H9 (cell line): ENCODE data around the gene EHBP1. TPM values are rescaled to one million over a fixed set of nuclear protein-coding genes. Genes with fewer than 3 reads are reported as not detected.

Experiments
- DNase-seq: peaks from one replicate; pipeline ENCODE4 v3.0.0-alpha.2; 2017
- H2AFZ ChIP-seq: one replicate; pipeline ENCODE4 v1.6.1; 2013; ENCODE audit warnings: mild to moderate bottlenecking, low read length, control low read depth, moderate library complexity
- H2AK5ac ChIP-seq: 2 replicates; pipeline ENCODE4 v1.6.1; 2013; ENCODE audit warnings: low read length, control low read depth, mixed read lengths; ENCODE audit not compliant: insufficient read length
- H2BK120ac ChIP-seq: one replicate; pipeline ENCODE4 v1.6.1; 2013; ENCODE audit warnings: low read depth, mild to moderate bottlenecking, low read length, control low read depth, inconsistent platforms; ENCODE audit not compliant: poor library complexity, severe bottlenecking
- H2BK12ac ChIP-seq: 2 replicates; pipeline ENCODE4 v1.6.1; 2013; ENCODE audit warnings: low read length, control low read depth, mixed read lengths, low read depth; ENCODE audit not compliant: insufficient read length
- H2BK15ac ChIP-seq: 2 replicates; pipeline ENCODE4 v1.6.1; 2013; ENCODE audit warnings: low read depth, low read length, control low read depth
- H2BK20ac ChIP-seq: one replicate; pipeline ENCODE4 v1.6.1; 2013; ENCODE audit warnings: low read depth, mild to moderate bottlenecking, low read length, control low read depth, inconsistent platforms; ENCODE audit not compliant: poor library complexity, severe bottlenecking
- H2BK5ac ChIP-seq: 2 replicates; pipeline ENCODE4 v1.6.1; 2013; ENCODE audit warnings: low read length, control low read depth, mixed read lengths; ENCODE audit not compliant: insufficient read length
- H3K14ac ChIP-seq: 2 replicates; pipeline ENCODE4 v1.6.1; 2013; ENCODE audit warnings: low read length, control low read depth; ENCODE audit not compliant: insufficient read depth
- H3K18ac ChIP-seq: 2 replicates; pipeline ENCODE4 v1.6.1; 2013; ENCODE audit warnings: low read depth, mild to moderate bottlenecking, mixed read lengths, low read length, control low read depth; ENCODE audit not compliant: insufficient read length
- H3K23ac ChIP-seq: 2 replicates; pipeline ENCODE4 v1.6.1; 2013; ENCODE audit warnings: low read length, control low read depth, mixed read lengths, low read depth; ENCODE audit not compliant: insufficient read length
- H3K23me2 ChIP-seq: 2 replicates; pipeline ENCODE4 v1.6.1; 2013; ENCODE audit warnings: low read depth, mild to moderate bottlenecking, mixed read lengths, low read length, control low read depth; ENCODE audit not compliant: insufficient read length, poor library complexity, severe bottlenecking
- H3K27ac ChIP-seq: 2 replicates; pipeline ENCODE4 v1.5.1; 2013; ENCODE audit warnings: low read length, control low read depth, mixed read lengths, low read depth; ENCODE audit not compliant: insufficient read length
- H3K27me3 ChIP-seq: 2 replicates; pipeline ENCODE4 v1.6.1; 2013; ENCODE audit warnings: low read length, control low read depth, inconsistent platforms; ENCODE audit not compliant: insufficient read depth
- H3K4ac ChIP-seq: 2 replicates; pipeline ENCODE4 v1.6.1; 2013; ENCODE audit warnings: low read depth, mild to moderate bottlenecking, control low read depth, inconsistent platforms, low read length, moderate library complexity
- H3K4me1 ChIP-seq: 2 replicates; pipeline ENCODE4 v1.6.1; 2013; ENCODE audit warnings: low read length, control low read depth, inconsistent platforms; ENCODE audit not compliant: insufficient read depth
- H3K4me2 ChIP-seq: 2 replicates; pipeline ENCODE4 v1.6.1; 2013; ENCODE audit warnings: low read length, control low read depth, mixed read lengths; ENCODE audit not compliant: insufficient read length, insufficient read depth
- H3K56ac ChIP-seq: 2 replicates; pipeline ENCODE4 v1.6.1; 2013; ENCODE audit warnings: low read depth, mild to moderate bottlenecking, mixed read lengths, low read length, control low read depth; ENCODE audit not compliant: insufficient read length
- H3K79me1 ChIP-seq: 2 replicates; pipeline ENCODE4 v1.6.1; 2013; ENCODE audit warnings: low read depth, mild to moderate bottlenecking, moderate library complexity, low read length, control low read depth, inconsistent platforms; ENCODE audit not compliant: insufficient read depth, poor library complexity, severe bottlenecking
- H3K79me2 ChIP-seq: 2 replicates; pipeline ENCODE4 v1.6.1; 2013; ENCODE audit warnings: low read length, control low read depth, inconsistent platforms; ENCODE audit not compliant: insufficient read depth
- H3K9ac ChIP-seq: 2 replicates; pipeline ENCODE4 v1.6.1; 2013; ENCODE audit warnings: low read length, control low read depth, mixed read lengths; ENCODE audit not compliant: insufficient read length; ENCODE audit errors: extremely low read depth
- H3K9me3 ChIP-seq: one replicate; pipeline ENCODE4 v1.6.1; 2013; ENCODE audit warnings: low read depth, low read length, inconsistent platforms; ENCODE audit not compliant: control insufficient read depth
- H3T11ph ChIP-seq: one replicate; pipeline ENCODE4 v1.6.1; 2013; ENCODE audit warnings: mild to moderate bottlenecking, low read length, control low read depth, inconsistent platforms
- H4K20me1 ChIP-seq: one replicate; pipeline ENCODE4 v1.6.1; 2013; ENCODE audit not compliant: control insufficient read depth, insufficient read length, insufficient read depth
- H4K5ac ChIP-seq: 2 replicates; pipeline ENCODE4 v1.6.1; 2013; ENCODE audit warnings: low read depth, mild to moderate bottlenecking, mixed read lengths, low read length, control low read depth; ENCODE audit not compliant: insufficient read length
- H4K8ac ChIP-seq: replicated peaks from 2 replicates; pipeline ENCODE4 v1.6.1; 2013; ENCODE audit warnings: low read length, control low read depth, mixed read lengths, low read depth; ENCODE audit not compliant: insufficient read length
- H4K91ac ChIP-seq: 2 replicates; pipeline ENCODE4 v1.6.1; 2013; ENCODE audit warnings: low read depth, mild to moderate bottlenecking, moderate library complexity, mixed read lengths, low read length, control low read depth; ENCODE audit not compliant: insufficient read length
- H3K27ac Mint-ChIP-seq, 3 experiments: 2 replicates in 2 of 3; 3 replicates in 1 of 3; pipeline ENCODE4 v1.8.0; 2020 to 2021; ENCODE audit warnings: mixed read lengths in 3 of 3, mild to moderate bottlenecking in 1 of 3, moderate library complexity in 1 of 3
- H3K27me3 Mint-ChIP-seq: 2 replicates; pipeline ENCODE4 v1.8.0; 2021; ENCODE audit warnings: low read depth, mild to moderate bottlenecking, moderate library complexity, mixed read lengths
- H3K36me3 Mint-ChIP-seq, 3 experiments: 2 replicates in 2 of 3; 3 replicates in 1 of 3; pipeline ENCODE4 v1.8.0; 2020 to 2021; ENCODE audit warnings: low read depth in 3 of 3, mixed read lengths in 3 of 3; ENCODE audit not compliant: insufficient read depth in 1 of 3
- H3K4me1 Mint-ChIP-seq, 2 experiments: 2 replicates each; pipeline ENCODE4 v1.8.0; 2020; ENCODE audit warnings: mixed read lengths in 2 of 2
- H3K4me3 Mint-ChIP-seq, 2 experiments: 2 replicates in 1 of 2; 3 replicates in 1 of 2; pipeline ENCODE4 v1.8.0; 2020 to 2021; ENCODE audit warnings: mild to moderate bottlenecking in 2 of 2, mixed read lengths in 2 of 2, moderate library complexity in 1 of 2
- H3K9me3 Mint-ChIP-seq, 2 experiments: 2 replicates in 1 of 2; 3 replicates in 1 of 2; pipeline ENCODE4 v1.8.0; 2020; ENCODE audit warnings: mild to moderate bottlenecking in 2 of 2, mixed read lengths in 2 of 2, moderate library complexity in 1 of 2
- WGBS: extraction: QIAGEN DNeasy Blood & Tissue Kit; methylation state at CpG from one replicate; pipeline ENCODE4 v1.1.7; 2013; ENCODE audit warnings: missing lambda C conversion rate, low lambda C conversion rate, mixed read lengths; ENCODE audit not compliant: insufficient read length; ENCODE audit errors: extremely low coverage; 5-methylcytosine and 5-hydroxymethylcytosine counted together
- total RNA-seq: library from RNA; stranded (reverse); gene quantifications from 2 replicates; pipeline ENCODE4 v1.2.1, GENCODE V29; 2021
- TF ChIP-seq, protein P1 (sequence below): fragments of 200-600 bp; sonication (generic); conservative IDR thresholded peaks from 3 replicates; pipeline ENCODE4 v1.8.0; 2021; ENCODE audit warnings: antibody characterized with exemption, mild to moderate bottlenecking

The EHBP1 gene
- total RNA-seq, 1 experiment from 2014 or later = 35.6 TPM

DNA sequence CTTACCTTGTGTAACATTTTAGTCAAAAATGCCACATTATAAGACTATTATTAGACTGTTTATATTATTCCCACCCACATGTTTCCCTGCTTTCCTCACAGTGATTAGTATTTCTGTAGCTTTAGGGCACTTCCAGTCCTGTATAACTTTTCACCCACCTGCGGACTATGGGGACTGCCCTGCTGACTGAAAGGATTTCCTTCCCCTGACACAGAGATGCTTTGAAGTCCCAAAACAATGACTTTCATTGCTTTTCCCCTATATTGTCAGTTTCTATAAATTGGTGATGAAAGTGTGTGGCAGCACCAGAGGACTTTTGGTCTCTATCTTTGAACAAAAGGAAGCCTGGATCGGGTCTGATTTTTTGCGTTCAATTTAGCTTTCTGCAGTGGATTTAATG is 286.1 kb downstream of the EHBP1 start:
- no peaks in the 10 kb centered on the region for H3K27me3 Mint-ChIP-seq
- Histone ChIP-seq H2AK5ac (no peak overlapping the region), H3K27ac (no peak overlapping the region), H4K91ac (no peak overlapping the region), H2BK5ac (no peak overlapping the region), H3K79me2 (no peaks in the 10 kb centered on the region), H3K4me1 (no peaks in the 10 kb centered on the region), H3K9ac (no peak overlapping the region), H4K5ac (no peak overlapping the region), H3K9me3 (no peaks in the 10 kb centered on the region), H2AFZ (no peak overlapping the region), H4K20me1 (no peaks in the 10 kb centered on the region), H4K8ac (no peak overlapping the region), H3K4me2 (no peak overlapping the region), H3K14ac (no peak overlapping the region), H3K27me3 (no peaks in the 10 kb centered on the region), H3K4ac (no peak overlapping the region), H3K23me2 (no peaks in the 10 kb centered on the region), H3T11ph (no peak overlapping the region), H2BK20ac (no peak overlapping the region), H2BK120ac (no peak overlapping the region), H3K56ac (no peak overlapping the region), H3K18ac (no peak overlapping the region), H2BK12ac (no peak overlapping the region), H2BK15ac (no peak overlapping the region), H3K79me1 (no peaks in the 10 kb centered on the region), H3K23ac (no peak overlapping the region)
- H3K4me1 Mint-ChIP-seq = peaks cover 5 to 10% of the 10 kb centered on the region in 2 experiments
- peaks cover 0 to 6% (median 3%) of the 10 kb centered on the region in 3 experiments; a peak in 2 of 7 replicates for H3K36me3 Mint-ChIP-seq
- DNase-seq = no peak
- no CpG with 5 or more reads among the region's 3 CpGs for WGBS
- H3K9me3 Mint-ChIP-seq = no peaks in the 10 kb centered on the region
- H3K4me3 Mint-ChIP-seq = no peak overlapping the region
- peak overlapping the region in 1 of 3 experiments; percentile 89; a peak in 2 of 7 replicates for H3K27ac Mint-ChIP-seq
- TF ChIP-seq, protein P1, sequence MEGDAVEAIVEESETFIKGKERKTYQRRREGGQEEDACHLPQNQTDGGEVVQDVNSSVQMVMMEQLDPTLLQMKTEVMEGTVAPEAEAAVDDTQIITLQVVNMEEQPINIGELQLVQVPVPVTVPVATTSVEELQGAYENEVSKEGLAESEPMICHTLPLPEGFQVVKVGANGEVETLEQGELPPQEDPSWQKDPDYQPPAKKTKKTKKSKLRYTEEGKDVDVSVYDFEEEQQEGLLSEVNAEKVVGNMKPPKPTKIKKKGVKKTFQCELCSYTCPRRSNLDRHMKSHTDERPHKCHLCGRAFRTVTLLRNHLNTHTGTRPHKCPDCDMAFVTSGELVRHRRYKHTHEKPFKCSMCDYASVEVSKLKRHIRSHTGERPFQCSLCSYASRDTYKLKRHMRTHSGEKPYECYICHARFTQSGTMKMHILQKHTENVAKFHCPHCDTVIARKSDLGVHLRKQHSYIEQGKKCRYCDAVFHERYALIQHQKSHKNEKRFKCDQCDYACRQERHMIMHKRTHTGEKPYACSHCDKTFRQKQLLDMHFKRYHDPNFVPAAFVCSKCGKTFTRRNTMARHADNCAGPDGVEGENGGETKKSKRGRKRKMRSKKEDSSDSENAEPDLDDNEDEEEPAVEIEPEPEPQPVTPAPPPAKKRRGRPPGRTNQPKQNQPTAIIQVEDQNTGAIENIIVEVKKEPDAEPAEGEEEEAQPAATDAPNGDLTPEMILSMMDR = no peak
